Muscle layer of duodenum (tissue), 2 donors: ENCODE data around the gene PEX16.

ENCODE experiments used
- H3K27ac ChIP-seq: one replicate; pipeline ENCODE4 v1.7.0; 2013; ENCODE audit warnings: mild to moderate bottlenecking, low read length
- H3K27me3 ChIP-seq: one replicate; pipeline ENCODE4 v1.7.0; 2013; ENCODE audit warnings: low read depth, mild to moderate bottlenecking, control low read depth, low read length
- H3K36me3 ChIP-seq, 2 donors: one replicate each; pipeline ENCODE4 v1.7.0; 2013; ENCODE audit warnings: low read length in 2 of 2, control low read depth in 1 of 2, mild to moderate bottlenecking in 1 of 2; ENCODE audit not compliant: insufficient read depth in 2 of 2, control insufficient read depth in 1 of 2
- H3K4me1 ChIP-seq, 2 donors: one replicate each; pipeline ENCODE4 v1.7.0; 2013; ENCODE audit warnings: low read length in 2 of 2, mild to moderate bottlenecking in 2 of 2, control low read depth in 1 of 2, moderate library complexity in 1 of 2; ENCODE audit not compliant: insufficient read depth in 2 of 2, control insufficient read depth in 1 of 2
- H3K4me3 ChIP-seq, 2 donors: one replicate each; pipeline ENCODE4 v1.7.0; 2013; ENCODE audit warnings: low read length in 2 of 2, low read depth in 1 of 2, mild to moderate bottlenecking in 1 of 2
- H3K9me3 ChIP-seq, 2 donors: one replicate each; pipeline ENCODE4 v1.7.0; 2013; ENCODE audit warnings: low read length in 2 of 2, control low read depth in 1 of 2, mild to moderate bottlenecking in 1 of 2; ENCODE audit not compliant: control insufficient read depth in 1 of 2
- donor health status: healthy.

Gene PEX16

DNA sequence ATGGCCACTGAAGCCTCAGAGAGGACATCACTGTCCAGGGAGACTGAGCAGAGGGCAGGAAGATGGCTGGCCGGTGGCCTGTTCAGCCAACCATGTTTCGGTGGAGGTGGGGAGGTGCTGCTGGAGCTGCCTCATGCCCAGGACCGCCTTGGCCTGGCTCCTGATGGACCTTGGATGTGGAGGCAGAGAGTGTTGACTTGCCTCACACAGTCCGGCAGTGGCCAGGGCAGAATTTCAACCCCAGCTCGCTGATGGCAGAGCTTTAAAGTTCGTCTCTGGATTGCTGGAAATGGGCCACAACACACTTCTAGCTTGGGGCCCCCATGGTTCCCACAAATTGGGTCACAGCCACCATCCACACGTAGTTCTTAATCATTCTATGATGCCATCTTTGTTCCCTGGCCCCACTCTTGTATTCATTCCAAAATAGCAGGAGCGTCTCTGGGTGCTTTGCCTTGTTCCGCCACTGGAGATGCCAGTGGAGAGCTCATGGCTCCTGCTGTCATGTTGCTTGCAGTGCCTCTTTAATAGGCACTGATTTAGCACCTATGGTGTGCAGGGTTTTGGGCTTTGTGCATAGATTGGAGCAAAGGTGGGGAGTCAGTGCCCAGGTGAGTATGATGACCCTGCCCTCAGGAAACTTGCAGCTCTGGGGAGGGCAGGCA lies 26.7 kb downstream of the PEX16 start:
- H3K4me3 ChIP-seq, result no peak overlapping the region
- H3K27me3 ChIP-seq, result peaks cover 4% of the 10 kb centered on the region
- no peak overlapping the region for H3K27ac ChIP-seq
- H3K36me3 ChIP-seq, result no peaks in the 10 kb centered on the region
- peaks cover 0 to 2% of the 10 kb centered on the region in 2 donors for H3K4me1 ChIP-seq
- H3K9me3 ChIP-seq, result no peaks in the 10 kb centered on the region

DNA sequence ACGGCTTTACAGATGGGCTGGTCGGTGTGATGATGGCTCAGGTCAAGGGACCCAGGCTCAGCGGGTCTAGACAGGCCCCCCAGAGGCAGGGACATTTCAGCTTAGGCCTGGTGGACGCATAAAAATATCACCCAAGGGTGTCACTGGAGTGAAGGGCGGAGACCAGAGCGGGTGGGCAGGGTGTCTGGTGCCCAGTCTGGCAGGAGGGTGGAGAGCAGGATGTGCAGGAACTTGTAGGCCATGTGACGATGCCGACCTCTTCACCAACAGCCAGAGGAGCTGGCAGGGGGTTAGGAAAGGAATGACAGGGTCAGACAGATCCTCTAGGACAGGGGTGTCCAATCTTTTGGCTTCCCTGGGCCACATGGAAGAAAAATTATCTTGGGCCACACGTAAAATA lies 27.7 kb downstream of the PEX16 start:
- H3K36me3 ChIP-seq, result no peaks in the 10 kb centered on the region
- H3K27me3 ChIP-seq, result no peaks in the 10 kb centered on the region
- H3K4me3 ChIP-seq, result no peak overlapping the region
- no peak overlapping the region for H3K27ac ChIP-seq
- H3K4me1 ChIP-seq, result peaks cover 0 to 9% of the 10 kb centered on the region in 2 donors
- no peaks in the 10 kb centered on the region for H3K9me3 ChIP-seq

DNA sequence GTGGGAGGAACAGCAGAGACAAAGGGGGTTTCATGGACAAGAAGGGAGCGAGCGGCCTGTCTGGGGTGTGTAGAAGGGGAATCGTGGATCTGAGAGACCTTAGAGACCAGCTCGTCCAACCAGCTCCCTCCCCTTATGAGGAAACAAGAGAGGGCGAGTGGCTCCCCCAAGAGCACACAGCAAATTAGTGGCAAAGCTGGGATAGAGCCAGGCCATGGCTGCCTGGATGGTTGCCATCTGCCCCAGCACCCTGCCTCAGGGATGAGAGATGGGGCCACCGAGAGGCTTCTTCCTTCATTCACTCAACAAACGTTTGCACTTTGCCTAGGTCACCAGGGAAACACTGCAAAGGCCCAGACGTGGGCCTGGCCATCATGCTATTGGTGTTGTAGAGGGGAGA lies 28.1 kb downstream of the PEX16 start:
- Histone ChIP-seq H3K27ac (no peak overlapping the region), H3K36me3 (no peaks in the 10 kb centered on the region), H3K27me3 (no peaks in the 10 kb centered on the region), H3K4me1 (peaks cover 0 to 9% of the 10 kb centered on the region in 2 donors), H3K9me3 (no peaks in the 10 kb centered on the region), H3K4me3 (no peak overlapping the region)

DNA sequence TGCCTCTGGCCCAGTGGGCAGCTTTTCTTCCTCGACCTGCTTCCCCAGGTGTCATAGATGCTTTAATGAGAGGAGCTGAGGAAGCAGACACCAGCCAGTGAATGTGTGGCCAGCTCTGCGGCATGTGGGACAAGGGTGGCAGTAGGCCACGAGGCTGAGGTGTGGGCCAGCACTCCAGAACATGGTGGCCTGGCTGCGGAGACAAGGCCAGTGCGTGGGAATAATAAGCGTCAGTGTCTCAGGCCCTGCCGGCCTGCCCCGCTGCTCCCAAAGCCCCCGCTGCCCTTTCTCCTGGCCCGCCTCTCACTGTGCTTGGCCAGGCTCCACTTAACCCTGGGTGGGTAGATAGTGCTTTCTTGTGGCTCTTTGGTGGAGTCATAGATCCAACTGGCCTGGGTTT lies 30.1 kb downstream of the PEX16 start:
- Histone ChIP-seq H3K4me1 (peaks cover 0 to 9% of the 10 kb centered on the region in 2 donors), H3K36me3 (no peaks in the 10 kb centered on the region), H3K27me3 (no peaks in the 10 kb centered on the region), H3K27ac (no peak overlapping the region), H3K4me3 (no peak overlapping the region), H3K9me3 (no peaks in the 10 kb centered on the region)

DNA sequence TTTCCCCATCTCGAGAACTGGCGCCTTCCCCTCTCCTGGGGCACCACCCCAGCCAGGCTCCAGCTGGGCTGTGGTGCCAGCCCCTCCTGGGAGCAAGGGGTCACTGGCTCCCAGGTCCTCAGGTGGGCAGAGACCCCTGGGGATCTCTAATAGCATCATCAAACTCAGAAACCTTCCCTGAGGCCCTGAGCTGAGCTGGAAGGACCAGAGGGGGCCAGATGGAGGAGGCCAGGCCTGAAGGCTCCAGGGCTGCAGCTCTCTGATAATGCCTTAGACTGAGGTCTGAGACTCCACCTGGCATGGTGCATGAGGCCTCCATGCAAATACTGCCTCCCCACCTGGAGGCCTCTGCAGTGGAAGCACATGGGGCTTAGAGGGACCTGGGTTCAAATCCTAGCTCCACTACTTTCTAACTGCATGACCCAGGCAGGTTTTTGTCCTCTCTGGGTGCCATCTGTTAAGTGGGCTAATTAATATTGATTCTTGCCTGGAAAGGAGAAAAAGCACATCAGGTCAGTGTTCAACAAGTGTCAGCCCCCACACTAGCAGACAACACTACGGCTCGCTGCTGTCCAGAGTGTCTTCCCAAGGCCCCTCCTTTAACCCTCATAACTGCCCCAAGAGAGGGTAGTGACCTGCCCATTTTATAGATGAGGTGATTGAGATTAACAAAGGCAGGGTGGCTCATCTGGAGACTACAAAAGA lies 30.7 kb downstream of the PEX16 start:
- no peak overlapping the region for H3K4me3 ChIP-seq
- peaks cover 0 to 10% of the 10 kb centered on the region in 2 donors for H3K4me1 ChIP-seq
- H3K27ac ChIP-seq, result no peak overlapping the region
- H3K9me3 ChIP-seq, result no peaks in the 10 kb centered on the region
- no peaks in the 10 kb centered on the region for H3K27me3 ChIP-seq
- peaks cover under 1 to 4% of the 10 kb centered on the region in 2 donors for H3K36me3 ChIP-seq

DNA sequence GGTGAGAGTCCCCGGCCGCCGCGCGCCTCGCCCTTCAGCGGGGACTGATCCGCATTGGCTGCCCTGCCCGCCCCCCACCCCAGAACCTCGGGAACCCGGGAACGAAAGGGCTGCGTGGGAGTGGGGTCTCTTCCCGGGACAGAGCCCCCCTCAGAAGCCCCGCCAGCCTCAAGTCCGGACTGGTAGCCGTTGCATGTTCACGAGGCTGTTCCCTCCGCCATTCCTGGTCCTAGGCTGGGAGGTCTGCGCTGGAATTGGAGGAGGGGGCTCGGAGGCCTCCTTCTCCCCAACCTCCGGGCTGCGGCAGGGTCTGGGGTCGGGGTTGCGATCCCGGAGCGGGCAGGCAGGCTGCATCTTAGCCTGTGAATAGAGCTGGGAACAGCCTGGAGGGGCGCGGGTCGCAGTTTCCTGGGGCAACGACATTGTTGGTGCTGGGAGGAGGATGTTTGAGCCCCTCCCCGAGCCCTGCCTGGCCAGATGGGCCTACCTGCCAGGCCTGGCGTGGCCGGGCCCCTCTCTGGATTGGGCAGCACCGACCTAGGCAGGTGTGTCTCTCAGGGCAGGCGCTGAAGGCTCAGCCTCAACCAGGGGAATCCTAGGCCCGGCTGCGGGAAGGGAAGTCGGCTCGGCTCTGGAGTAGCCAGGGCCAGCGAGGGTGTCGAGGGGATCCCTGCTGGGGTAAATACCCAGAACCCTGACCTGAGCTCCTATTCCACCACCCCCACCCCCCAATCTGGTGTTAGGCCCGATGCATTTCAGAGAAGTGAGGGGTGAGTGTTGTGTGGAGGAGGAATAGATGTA lies 31.6 kb downstream of the PEX16 start:
- Histone ChIP-seq H3K4me1 (peaks cover 0 to 18% of the 10 kb centered on the region in 2 donors), H3K27ac (no peak overlapping the region), H3K27me3 (no peaks in the 10 kb centered on the region), H3K4me3 (peak overlapping the region; percentile 16 to 65), H3K36me3 (peaks cover 9 to 12% of the 10 kb centered on the region in 2 donors), H3K9me3 (no peaks in the 10 kb centered on the region)

DNA sequence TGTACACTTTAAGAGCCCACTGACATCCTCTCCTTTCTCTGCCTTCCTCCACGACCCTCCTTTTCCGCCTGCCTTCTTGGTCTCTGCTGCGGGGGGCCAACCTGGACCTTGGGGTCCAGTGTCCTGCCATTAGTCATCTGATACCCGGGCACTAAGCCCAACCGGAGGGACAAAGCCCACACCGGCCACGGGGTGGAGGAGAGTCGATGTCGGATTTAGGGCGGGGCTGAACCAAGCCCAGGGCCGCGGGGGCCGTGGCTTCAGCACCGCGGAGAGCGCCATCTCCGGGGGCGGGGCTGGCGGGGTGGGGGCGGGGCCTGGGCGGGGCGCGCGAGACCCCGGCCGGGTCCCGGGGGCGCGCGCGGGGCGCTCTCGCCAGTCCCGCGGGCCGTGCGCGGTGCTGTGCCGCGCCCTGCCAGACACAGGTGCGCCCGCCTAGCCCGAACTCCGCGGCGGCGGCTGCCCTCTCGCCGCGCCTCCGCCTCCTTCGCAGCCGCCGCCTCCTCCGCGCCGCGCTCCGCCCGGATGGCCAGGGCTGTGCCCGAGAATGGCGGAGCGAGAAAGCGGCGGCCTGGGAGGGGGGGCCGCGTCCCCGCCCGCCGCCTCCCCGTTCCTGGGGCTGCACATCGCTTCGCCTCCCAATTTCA lies 32.3 kb downstream of the PEX16 start, which contains the start of gene MAPK8IP1:
TSS of gene MAPK8IP1 (plus strand) at position 378 of the 647 bp plus-strand sequence. CDS start at position 548, 170 bp downstream.
- Histone ChIP-seq H3K27ac (no peak within 1 kb of the TSS), H3K9me3 (no peaks in the 10 kb centered on the region), H3K36me3 (peaks cover 16 to 19% of the 10 kb centered on the region in 2 donors), H3K4me3 (peak within 1 kb of the TSS; percentile 16 to 65), H3K4me1 (peaks cover 0 to 26% of the 10 kb centered on the region in 2 donors), H3K27me3 (no peaks in the 10 kb centered on the region)

DNA sequence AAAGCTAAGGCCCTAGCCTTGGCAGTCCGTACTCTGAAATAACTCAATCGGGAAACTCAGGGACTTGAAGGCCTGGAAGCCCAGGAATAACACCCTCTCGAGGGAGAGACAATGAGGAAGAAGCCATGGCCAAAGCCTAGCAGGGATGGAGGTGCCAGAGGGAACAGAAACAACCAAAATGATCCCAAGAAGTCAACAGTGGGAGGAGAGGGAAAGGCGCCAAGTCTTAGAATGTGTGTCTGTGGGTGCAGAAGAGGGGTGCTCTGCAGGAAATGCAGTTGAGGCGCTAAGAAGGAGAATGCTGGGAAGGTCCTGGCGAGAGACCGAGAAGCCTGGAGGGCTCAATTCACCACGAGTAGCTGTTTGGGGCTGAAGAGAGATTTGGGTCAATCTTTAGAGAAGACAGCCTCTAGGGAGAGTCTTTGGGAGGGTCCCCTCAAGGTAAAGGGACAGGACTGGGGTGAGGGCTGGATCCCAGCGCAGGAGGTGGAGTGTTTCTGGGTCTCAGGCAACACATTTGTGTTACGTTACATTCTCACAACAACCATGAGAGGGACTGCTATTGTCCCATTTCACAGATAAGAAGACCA lies 33.0 kb downstream of the PEX16 start:
- peak overlapping the region in 1 of 2 donors; percentile 44 for H3K4me3 ChIP-seq
- no peaks in the 10 kb centered on the region for H3K27me3 ChIP-seq
- no peak overlapping the region for H3K27ac ChIP-seq
- H3K9me3 ChIP-seq, result no peaks in the 10 kb centered on the region
- H3K4me1 ChIP-seq, result peaks cover 0 to 27% of the 10 kb centered on the region in 2 donors
- H3K36me3 ChIP-seq, result peaks cover 17 to 23% of the 10 kb centered on the region in 2 donors

DNA sequence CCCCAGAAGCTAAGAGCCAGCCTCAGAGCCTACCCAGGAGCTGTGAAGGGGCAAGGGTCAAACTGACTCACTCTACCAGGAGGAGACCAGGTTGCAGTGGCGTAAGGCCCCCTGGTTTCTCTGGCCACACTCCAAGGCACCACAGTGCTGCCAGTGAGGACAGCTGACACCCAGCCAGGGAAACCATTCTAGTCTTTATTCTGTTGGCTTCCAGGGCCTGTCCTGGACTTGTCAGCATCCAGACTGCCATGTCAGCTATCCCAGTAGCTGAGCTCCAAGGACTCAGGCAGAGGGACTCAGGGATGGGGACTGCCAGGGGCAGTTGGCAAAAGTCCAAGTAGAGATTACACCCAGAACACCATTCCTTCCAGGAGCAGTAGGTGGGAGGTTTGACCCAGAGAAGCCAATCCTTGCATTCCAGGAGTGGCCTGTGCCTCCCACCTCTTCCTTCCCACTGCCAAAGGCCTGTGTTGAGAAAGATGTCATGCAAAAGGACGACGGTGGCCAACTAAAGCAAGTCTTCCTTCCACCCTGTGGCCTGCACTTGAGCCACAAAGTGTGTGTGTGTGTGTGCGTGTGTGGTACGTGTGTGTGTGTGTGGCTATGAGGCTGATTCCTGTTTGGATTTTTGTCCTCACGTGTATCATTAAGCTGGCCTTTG lies 35.8 kb downstream of the PEX16 start:
- Histone ChIP-seq H3K4me1 (peaks cover 0 to 27% of the 10 kb centered on the region in 2 donors), H3K4me3 (no peak overlapping the region), H3K27ac (no peak overlapping the region), H3K9me3 (no peaks in the 10 kb centered on the region), H3K27me3 (no peaks in the 10 kb centered on the region), H3K36me3 (peaks cover 32 to 44% of the 10 kb centered on the region in 2 donors)

DNA sequence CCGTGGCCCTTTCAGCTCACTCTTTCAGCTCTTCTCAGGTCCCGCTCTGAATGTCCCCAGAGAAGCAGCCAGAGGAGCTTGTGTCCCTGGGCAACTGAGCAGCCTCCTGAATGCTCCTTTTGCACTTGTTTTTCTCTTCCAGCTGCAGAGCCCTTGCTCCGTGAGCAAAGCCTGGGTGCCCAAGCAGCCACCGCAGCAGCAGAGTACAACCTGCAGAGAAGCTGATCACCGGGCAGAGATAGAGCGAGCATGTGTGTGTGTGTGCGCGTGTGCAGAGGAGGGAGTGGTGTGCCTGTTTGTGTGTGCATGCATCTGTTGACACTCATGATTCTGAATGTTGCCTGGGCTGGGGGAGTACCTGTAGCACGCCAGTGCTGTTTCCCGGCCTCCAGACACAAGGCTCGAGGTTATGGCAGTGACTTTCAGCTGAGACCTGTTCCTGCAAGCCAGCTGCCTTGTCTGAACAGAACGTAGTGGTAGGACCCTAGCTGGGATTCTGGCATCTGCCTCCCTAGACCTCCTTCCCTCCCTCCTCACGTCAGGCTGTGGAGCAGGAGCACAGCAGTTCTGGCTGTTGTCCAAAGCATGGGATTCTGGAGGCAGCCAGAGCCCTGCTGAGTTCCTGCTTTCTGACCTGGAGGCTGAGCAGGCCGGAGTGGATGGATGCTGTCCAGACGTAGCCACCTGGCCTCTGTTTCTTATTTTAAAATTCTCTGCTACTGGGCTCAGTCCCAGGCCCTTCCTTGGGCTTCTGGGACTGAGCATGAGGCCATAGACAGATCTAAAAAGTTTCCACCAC lies 36.7 kb downstream of the PEX16 start:
- peaks cover 39 to 52% of the 10 kb centered on the region in 2 donors for H3K36me3 ChIP-seq
- H3K4me1 ChIP-seq, result peaks cover 0 to 25% of the 10 kb centered on the region in 2 donors
- H3K4me3 ChIP-seq, result no peak overlapping the region
- H3K27ac ChIP-seq, result no peak overlapping the region
- H3K27me3 ChIP-seq, result no peaks in the 10 kb centered on the region
- no peaks in the 10 kb centered on the region for H3K9me3 ChIP-seq
